ENCODE results near the gene TPH2. TPM values are rescaled to one million over a fixed set of nuclear protein-coding genes. Genes with fewer than 3 reads are reported as not detected.

Gene TPH2
- polyA plus RNA-seq, 3 donors = not detected

DNA sequence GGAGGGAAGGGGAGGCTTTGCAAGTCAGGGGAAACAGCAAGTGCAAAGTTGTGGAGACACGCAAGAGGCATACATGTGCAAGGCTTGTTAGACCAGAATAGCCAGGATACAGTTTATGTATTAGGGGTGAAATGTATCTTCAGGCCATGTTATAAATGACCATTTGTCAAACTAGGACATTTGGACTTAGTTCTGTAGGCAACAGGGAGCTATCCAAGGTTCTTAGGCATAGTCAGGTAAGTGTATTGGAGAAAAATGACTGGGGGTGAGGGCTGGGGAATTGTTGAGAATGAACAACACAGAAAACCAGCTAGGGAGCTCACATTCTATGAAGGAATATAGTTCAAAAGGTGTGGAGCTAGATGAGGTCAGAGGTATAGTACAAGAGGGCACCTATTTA lies 42.5 kb downstream of the TPH2 start:
- 100% methylated on average over 1 of the region's 1 CpG for WGBS (ENCODE audit: insufficient coverage)

GRCh38 chr12:71994715-71995114 lies 56.1 kb downstream of the TPH2 start:
- no peaks in the 10 kb centered on the region for H3K36me3 ChIP-seq (replicated peaks in 1 of 2; ENCODE audit: control insufficient read depth in 1 of 2, insufficient read depth in 2 of 2, low read length in 2 of 2)
- Mint-ChIP-seq H3K36me3 (no peaks in the 10 kb centered on the region), H3K27ac (no peak overlapping the region), H3K9me3 (peaks cover 0 to 2% (median 0%) of the 10 kb centered on the region in 7 donors), H3K4me1 (no peaks in the 10 kb centered on the region), H3K4me3 (no peak overlapping the region), H3K27me3 (ENCODE audit: low read depth in 3 of 3) (peaks cover 0 to 4% (median 0%) of the 10 kb centered on the region in 3 donors)
- intact Hi-C loops (cut with micrococcal nuclease) = no loop called here
- H3K27ac ChIP-seq (ENCODE audit: low read depth in 1 of 2, low read length in 2 of 2) = no peak overlapping the region
- DNase-seq = no peak
- no peaks in the 10 kb centered on the region for H3K79me2 ChIP-seq (ENCODE audit: insufficient read depth, low read length)
- no peak for TF ChIP-seq CTCF (IDR thresholded peaks at IDR 0.05)
- H3K4me2 ChIP-seq (replicated peaks; ENCODE audit: extremely low read depth, low read length, poor library complexity, severe bottlenecking) = no peak overlapping the region
- no peaks in the 10 kb centered on the region for H3K9me3 ChIP-seq (replicated peaks in 1 of 2; ENCODE audit: control insufficient read depth in 1 of 2, insufficient read depth in 1 of 2, low read length in 2 of 2)
- no peak overlapping the region for H2AFZ ChIP-seq (ENCODE audit: insufficient read depth, low read depth, low read length, poor library complexity, severe bottlenecking)
- no peak overlapping the region for H3K9ac ChIP-seq (ENCODE audit: insufficient read depth, low read length, poor library complexity, severe bottlenecking)
- H3K4me3 ChIP-seq (replicated peaks in 1 of 3; ENCODE audit: low read depth in 2 of 3, low read length in 3 of 3) = no peak overlapping the region
- H4K20me1 ChIP-seq (ENCODE audit: insufficient read depth, low read length) = no peaks in the 10 kb centered on the region
- no peaks in the 10 kb centered on the region for H3K27me3 ChIP-seq (ENCODE audit: control insufficient read depth in 2 of 2, insufficient read depth in 2 of 2, low read length in 2 of 2)
- no CpG with 5 or more reads among the region's 2 CpGs for WGBS (ENCODE audit: insufficient coverage)
- no peaks in the 10 kb centered on the region for H3K4me1 ChIP-seq (ENCODE audit: control insufficient read depth in 1 of 2, insufficient read depth in 2 of 2, low read length in 2 of 2)

More for the DNA sequence above, 42.5 kb downstream of the TPH2 start:
- Histone ChIP-seq H3K27ac (ENCODE audit: low read depth in 1 of 2, low read length in 2 of 2) (no peak overlapping the region), H3K27me3 (ENCODE audit: control insufficient read depth in 2 of 2, insufficient read depth in 2 of 2, low read length in 2 of 2) (no peaks in the 10 kb centered on the region), H3K79me2 (ENCODE audit: insufficient read depth, low read length) (no peaks in the 10 kb centered on the region), H3K4me3 (replicated peaks in 1 of 3; ENCODE audit: low read depth in 2 of 3, low read length in 3 of 3) (no peak overlapping the region), H3K9me3 (replicated peaks in 1 of 2; ENCODE audit: control insufficient read depth in 1 of 2, insufficient read depth in 1 of 2, low read length in 2 of 2) (no peaks in the 10 kb centered on the region), H3K4me2 (replicated peaks; ENCODE audit: extremely low read depth, low read length, poor library complexity, severe bottlenecking) (no peak overlapping the region), H3K36me3 (replicated peaks in 1 of 2; ENCODE audit: control insufficient read depth in 1 of 2, insufficient read depth in 2 of 2, low read length in 2 of 2) (no peaks in the 10 kb centered on the region), H3K4me1 (ENCODE audit: control insufficient read depth in 1 of 2, insufficient read depth in 2 of 2, low read length in 2 of 2) (no peaks in the 10 kb centered on the region), H4K20me1 (ENCODE audit: insufficient read depth, low read length) (no peaks in the 10 kb centered on the region), H2AFZ (ENCODE audit: insufficient read depth, low read depth, low read length, poor library complexity, severe bottlenecking) (no peak overlapping the region), H3K9ac (ENCODE audit: insufficient read depth, low read length, poor library complexity, severe bottlenecking) (no peak overlapping the region)
- intact Hi-C loops (cut with micrococcal nuclease) = no loop called here
- Mint-ChIP-seq H3K27ac (no peak overlapping the region), H3K9me3 (peaks cover 0 to 2% (median 0%) of the 10 kb centered on the region in 7 donors), H3K4me1 (no peaks in the 10 kb centered on the region), H3K36me3 (no peaks in the 10 kb centered on the region), H3K4me3 (no peak overlapping the region), H3K27me3 (ENCODE audit: low read depth in 3 of 3) (peaks cover 0 to 3% (median 2%) of the 10 kb centered on the region in 3 donors)
- no peak for DNase-seq
- no peak for TF ChIP-seq CTCF (IDR thresholded peaks at IDR 0.05)

All from CD14-positive monocyte (primary cell).